Keratinocyte (primary cell): Measurements from ENCODE around the gene RAB3GAP2. TPM values are rescaled to one million over a fixed set of nuclear protein-coding genes. Genes with fewer than 3 reads are reported as not detected.

Source experiments
- DNase-seq: peaks from one replicate; pipeline ENCODE4 v3.0.0-alpha.2; 2011; ENCODE audit warnings: low read depth, missing footprints, low spot score
- FAIRE-seq: peaks from 2 replicates; lab custom pipeline; 2011; peaks lifted over from hg19 to GRCh38; lab: Jason Lieb, UNC
- H2AFZ ChIP-seq: 2 replicates; pipeline ENCODE4 v1.6.0; 2012; ENCODE audit warnings: low read length, control low read depth, inconsistent platforms; ENCODE audit not compliant: control insufficient read depth
- H3K27ac ChIP-seq: 2 replicates; pipeline ENCODE4 v1.5.1; 2011; ENCODE audit warnings: low read length; ENCODE audit not compliant: control insufficient read depth, insufficient read depth
- H3K27me3 ChIP-seq: 3 replicates; pipeline ENCODE4 v1.6.0; 2011; ENCODE audit warnings: low read length; ENCODE audit not compliant: control insufficient read depth, insufficient read depth; ENCODE audit errors: extremely low read depth
- H3K36me3 ChIP-seq, 2 experiments: 2 replicates in 1 of 2; 3 replicates in 1 of 2; pipeline ENCODE4 v1.5.1; 2011; ENCODE audit warnings: low read length in 2 of 2, mild to moderate bottlenecking in 1 of 2; ENCODE audit not compliant: control insufficient read depth in 2 of 2, insufficient read depth in 2 of 2; ENCODE audit errors: extremely low read depth in 1 of 2
- H3K4me1 ChIP-seq: 3 replicates; pipeline ENCODE4 v1.5.1; 2011; ENCODE audit warnings: low read length; ENCODE audit not compliant: control insufficient read depth, insufficient read depth; ENCODE audit errors: extremely low read depth
- H3K4me2 ChIP-seq: 3 replicates; pipeline ENCODE4 v1.6.0; 2011; ENCODE audit warnings: low read depth, low read length; ENCODE audit not compliant: control insufficient read depth, insufficient read depth; ENCODE audit errors: extremely low read depth
- H3K4me3 ChIP-seq, 3 experiments: fragments of 200-600 bp in 1 of 3; sonication (generic) in 1 of 3; 2 replicates in 2 of 3; 3 replicates in 1 of 3; pipeline ENCODE4 v1.5.1; 2011 to 2016; ENCODE audit warnings: low read length in 3 of 3, mild to moderate bottlenecking in 3 of 3, control low read depth in 2 of 3, inconsistent platforms in 1 of 3, low read depth in 1 of 3, mixed read lengths in 1 of 3, mixed run types in 1 of 3, moderate library complexity in 1 of 3; ENCODE audit not compliant: control insufficient read depth in 2 of 3, insufficient read depth in 2 of 3; ENCODE audit errors: extremely low read depth in 1 of 3
- H3K79me2 ChIP-seq: 2 replicates; pipeline ENCODE4 v1.6.0; 2012; ENCODE audit warnings: low read length; ENCODE audit not compliant: control insufficient read depth, insufficient read depth
- H3K9ac ChIP-seq: 3 replicates; pipeline ENCODE4 v1.6.0; 2011; ENCODE audit warnings: low read length; ENCODE audit not compliant: control insufficient read depth, insufficient read depth; ENCODE audit errors: extremely low read depth
- H3K9me1 ChIP-seq: 3 replicates; pipeline ENCODE4 v1.6.0; 2011; ENCODE audit warnings: low read length; ENCODE audit not compliant: control insufficient read depth, insufficient read depth; ENCODE audit errors: extremely low read depth
- H3K9me3 ChIP-seq: 2 replicates; pipeline ENCODE4 v1.5.1; 2012; ENCODE audit warnings: low read depth, low read length; ENCODE audit not compliant: control insufficient read depth
- H4K20me1 ChIP-seq: 3 replicates; pipeline ENCODE4 v1.6.0; 2011; ENCODE audit warnings: low read length; ENCODE audit not compliant: control insufficient read depth, insufficient read depth; ENCODE audit errors: extremely low read depth
- CTCF ChIP-seq, 3 experiments: IDR thresholded peaks in 1 of 3; conservative IDR thresholded peaks in 1 of 3; optimal IDR thresholded peaks in 1 of 3; 2 replicates in 2 of 3; 3 replicates in 1 of 3; pipeline versions ENCODE3 to v1.5.1; 2011; ENCODE audit warnings: low read length in 3 of 3, mild to moderate bottlenecking in 3 of 3, moderate library complexity in 2 of 3, control low read depth in 1 of 3, inconsistent platforms in 1 of 3; ENCODE audit not compliant: insufficient read depth in 2 of 3; ENCODE audit errors: extremely low read depth in 1 of 3
- EZH2 ChIP-seq: IDR thresholded peaks from one replicate; pipeline ENCODE4 v1.6.1; 2012; ENCODE audit warnings: inconsistent platforms, mild to moderate bottlenecking, low read length, moderate library complexity
- dilution Hi-C: fragments of 300-500 bp; cut with MboI; formaldehyde crosslinking; loops from one replicate; pipeline ENCODE4 v1.7.0; 2020; ENCODE audit warnings: low sequenced_read_pairs; ENCODE audit not compliant: extremely low pct_ligation_motif_present
- polyA plus RNA-seq, 5 experiments: library from polyadenylated mRNA; depleted of rRNA in 3 of 5; stranded (reverse) in 3 of 5; stranded (forward) in 1 of 5; unstranded in 1 of 5; fragments of >200 nt; gene quantifications; 1 replicate in 1 of 5; 2 replicates in 3 of 5; 3 replicates in 1 of 5; pipeline versions ENCODE4 v1.2.1 to v1.2.3, GENCODE V29; 2011 to 2012; ENCODE audit warnings: missing spikeins in 2 of 5, low read depth in 1 of 5, low replicate concordance in 1 of 5

RAB3GAP2 gene
- polyA plus RNA-seq, 1 donor (not counting 4 experiments of a cell fraction or from before 2014, with no cell fraction given): 44.4 TPM

- Histone ChIP-seq H3K27ac (no peak overlapping the region), H3K9me1 (no peaks in the 10 kb centered on the region), H3K4me1 (no peaks in the 10 kb centered on the region), H3K9me3 (no peaks in the 10 kb centered on the region), H3K4me3 (no peak overlapping the region), H2AFZ (no peak overlapping the region), H4K20me1 (peaks cover 4% of the 10 kb centered on the region), H3K4me2 (no peak overlapping the region), H3K27me3 (no peaks in the 10 kb centered on the region), H3K36me3 (no peaks in the 10 kb centered on the region), H3K9ac (no peak overlapping the region), H3K79me2 (peaks cover 48% of the 10 kb centered on the region)
- TF ChIP-seq CTCF (optimal IDR thresholded peaks at IDR 0.05 in 1 of 3, IDR thresholded peaks at IDR 0.05 in 1 of 3, conservative IDR thresholded peaks at IDR 0.05 in 1 of 3; ENCODE audit: extremely low read depth in 1 of 3, insufficient read depth in 2 of 3, low read length in 3 of 3) (no peak), EZH2 (no peak)
- no peak for FAIRE-seq
- dilution Hi-C loops: no loop called here
- DNase-seq: no peak
These were observed 52.2 kb downstream of the RAB3GAP2 start for GRCh38 chr1:220219865-220220698.

GRCh38 chr1:220219136-220219442, 53.2 kb downstream of the RAB3GAP2 start:
- no peaks in the 10 kb centered on the region for H3K9me1 ChIP-seq
- no peak overlapping the region for H3K9ac ChIP-seq
- no peaks in the 10 kb centered on the region for H3K4me1 ChIP-seq
- H3K79me2 ChIP-seq: peaks cover 41% of the 10 kb centered on the region
- TF ChIP-seq EZH2 (no peak), CTCF (optimal IDR thresholded peaks at IDR 0.05 in 1 of 3, IDR thresholded peaks at IDR 0.05 in 1 of 3, conservative IDR thresholded peaks at IDR 0.05 in 1 of 3; ENCODE audit: extremely low read depth in 1 of 3, insufficient read depth in 2 of 3, low read length in 3 of 3) (no peak)
- H3K4me3 ChIP-seq: no peak overlapping the region
- H3K36me3 ChIP-seq: no peaks in the 10 kb centered on the region
- H4K20me1 ChIP-seq: no peaks in the 10 kb centered on the region
- no peak overlapping the region for H3K27ac ChIP-seq
- H3K4me2 ChIP-seq: no peak overlapping the region
- H2AFZ ChIP-seq: no peak overlapping the region
- dilution Hi-C loops: no loop called here
- no peaks in the 10 kb centered on the region for H3K9me3 ChIP-seq
- DNase-seq: no peak
- FAIRE-seq: no peak
- H3K27me3 ChIP-seq: no peaks in the 10 kb centered on the region
